DMS79 (cell line): Measurements from ENCODE around the gene CNTNAP2.

Experiments
- DNase-seq: peaks from one replicate; lab custom pipeline; 2025; lab: John Stamatoyannopoulos, UW

CNTNAP2 gene

GRCh38 chr7:146764458-146764857, 647.9 kb downstream of the CNTNAP2 start:
- no peak for DNase-seq

- DNase-seq: no peak
Measured at GRCh38 chr7:146768957-146769356, 652.4 kb downstream of the CNTNAP2 start.

- no peak for DNase-seq
Measured at GRCh38 chr7:146772601-146773000, 656.0 kb downstream of the CNTNAP2 start.

- no peak for DNase-seq
Measured at GRCh38 chr7:146773506-146773905, 656.9 kb downstream of the CNTNAP2 start.

GRCh38 chr7:146781352-146782116, 664.9 kb downstream of the CNTNAP2 start:
- no peak for DNase-seq

GRCh38 chr7:146787266-146787665, 670.7 kb downstream of the CNTNAP2 start:
- DNase-seq: no peak

GRCh38 chr7:146788008-146788407, 671.4 kb downstream of the CNTNAP2 start:
- no peak for DNase-seq

GRCh38 chr7:146791344-146792285, 675.0 kb downstream of the CNTNAP2 start:
- DNase-seq: no peak

- DNase-seq: no peak
Measured at GRCh38 chr7:146804620-146805019, 688.0 kb downstream of the CNTNAP2 start.

- no peak for DNase-seq
Measured at GRCh38 chr7:146805082-146805481, 688.5 kb downstream of the CNTNAP2 start.

GRCh38 chr7:146826329-146826728, 709.7 kb downstream of the CNTNAP2 start:
- DNase-seq: no peak

GRCh38 chr7:146830686-146831085, 714.1 kb downstream of the CNTNAP2 start:
- DNase-seq: no peak

- DNase-seq: no peak
Measured at GRCh38 chr7:146831875-146832274, 715.3 kb downstream of the CNTNAP2 start.

GRCh38 chr7:146844405-146844804, 727.8 kb downstream of the CNTNAP2 start:
- DNase-seq: no peak

GRCh38 chr7:146858690-146859089, 742.1 kb downstream of the CNTNAP2 start:
- no peak for DNase-seq

- no peak for DNase-seq
Measured at GRCh38 chr7:146861701-146862100, 745.1 kb downstream of the CNTNAP2 start.

GRCh38 chr7:146862415-146862814, 745.8 kb downstream of the CNTNAP2 start:
- no peak for DNase-seq

GRCh38 chr7:146864644-146865043, 748.0 kb downstream of the CNTNAP2 start:
- DNase-seq: peak; percentile 7

- DNase-seq: no peak
Measured at GRCh38 chr7:146865696-146866095, 749.1 kb downstream of the CNTNAP2 start.

- DNase-seq: no peak
Measured at GRCh38 chr7:146874722-146875121, 758.1 kb downstream of the CNTNAP2 start.

GRCh38 chr7:146875237-146875785, 758.7 kb downstream of the CNTNAP2 start:
- DNase-seq: no peak

GRCh38 chr7:146875981-146876380, 759.4 kb downstream of the CNTNAP2 start:
- DNase-seq: no peak

- no peak for DNase-seq
Measured at GRCh38 chr7:146876411-146876810, 759.8 kb downstream of the CNTNAP2 start.
